SIG-M5 treated with dmso at 0.1 percent for 504 hours (cell line): ENCODE results near the gene WWOX.
"Not testable (repeated sequence)": the region's sequence is repeated elsewhere in the genome, so short reads cannot be mapped to it uniquely, and the experiment has no call there.

Source experiments
- DNase-seq: peaks from one replicate; lab custom pipeline; 2025; ENCODE audit not compliant: unreplicated experiment; lab: John Stamatoyannopoulos, UW

WWOX gene

DNA sequence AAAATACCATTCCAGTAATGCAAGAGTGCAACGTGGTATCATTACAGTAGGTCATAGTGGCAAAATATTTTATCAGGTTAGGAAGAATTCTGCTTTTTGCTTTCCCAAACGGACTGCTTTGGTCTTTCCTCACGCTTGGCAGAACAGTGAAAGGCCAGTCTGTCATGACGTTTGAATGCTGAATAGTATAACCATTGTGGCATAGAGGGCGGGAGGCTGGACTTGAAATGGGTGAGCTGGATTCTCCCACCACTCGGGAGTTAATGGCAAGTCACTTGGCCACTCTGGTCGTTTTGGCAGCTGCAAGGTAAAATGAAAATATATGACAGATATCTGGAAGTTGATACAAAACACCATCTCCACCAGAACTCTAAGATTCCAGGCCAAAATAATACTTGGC, 1109.9 kb downstream of the WWOX start:
- no peak for DNase-seq

- no peak for DNase-seq
These were observed 1111.2 kb downstream of the WWOX start for GRCh38 chr16:79210607-79211006.

DNA sequence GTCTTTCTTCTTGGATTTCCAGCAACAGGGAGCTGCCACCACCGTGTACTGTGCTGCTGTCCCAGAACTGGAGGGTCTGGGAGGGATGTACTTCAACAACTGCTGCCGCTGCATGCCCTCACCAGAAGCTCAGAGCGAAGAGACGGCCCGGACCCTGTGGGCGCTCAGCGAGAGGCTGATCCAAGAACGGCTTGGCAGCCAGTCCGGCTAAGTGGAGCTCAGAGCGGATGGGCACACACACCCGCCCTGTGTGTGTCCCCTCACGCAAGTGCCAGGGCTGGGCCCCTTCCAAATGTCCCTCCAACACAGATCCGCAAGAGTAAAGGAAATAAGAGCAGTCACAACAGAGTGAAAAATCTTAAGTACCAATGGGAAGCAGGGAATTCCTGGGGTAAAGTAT, 1112.1 kb downstream of the WWOX start:
- no peak for DNase-seq

DNA sequence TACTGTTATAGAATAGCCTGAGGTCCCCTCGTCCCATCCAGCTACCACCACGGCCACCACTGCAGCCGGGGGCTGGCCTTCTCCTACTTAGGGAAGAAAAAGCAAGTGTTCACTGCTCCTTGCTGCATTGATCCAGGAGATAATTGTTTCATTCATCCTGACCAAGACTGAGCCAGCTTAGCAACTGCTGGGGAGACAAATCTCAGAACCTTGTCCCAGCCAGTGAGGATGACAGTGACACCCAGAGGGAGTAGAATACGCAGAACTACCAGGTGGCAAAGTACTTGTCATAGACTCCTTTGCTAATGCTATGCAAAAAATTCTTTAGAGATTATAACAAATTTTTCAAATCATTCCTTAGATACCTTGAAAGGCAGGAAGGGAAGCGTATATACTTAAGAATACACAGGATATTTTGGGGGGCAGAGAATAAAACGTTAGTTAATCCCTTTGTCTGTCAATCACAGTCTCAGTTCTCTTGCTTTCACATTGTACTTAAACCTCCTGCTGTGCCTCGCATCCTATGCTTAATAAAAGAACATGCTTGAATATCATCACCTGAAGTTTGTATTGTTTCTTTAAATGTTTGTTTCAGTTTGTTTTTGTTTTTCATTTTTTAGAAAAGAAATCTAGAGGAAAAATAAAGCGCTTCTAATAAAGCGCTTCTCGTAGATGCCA, 1112.8 kb downstream of the WWOX start:
- DNase-seq, result no peak

DNA sequence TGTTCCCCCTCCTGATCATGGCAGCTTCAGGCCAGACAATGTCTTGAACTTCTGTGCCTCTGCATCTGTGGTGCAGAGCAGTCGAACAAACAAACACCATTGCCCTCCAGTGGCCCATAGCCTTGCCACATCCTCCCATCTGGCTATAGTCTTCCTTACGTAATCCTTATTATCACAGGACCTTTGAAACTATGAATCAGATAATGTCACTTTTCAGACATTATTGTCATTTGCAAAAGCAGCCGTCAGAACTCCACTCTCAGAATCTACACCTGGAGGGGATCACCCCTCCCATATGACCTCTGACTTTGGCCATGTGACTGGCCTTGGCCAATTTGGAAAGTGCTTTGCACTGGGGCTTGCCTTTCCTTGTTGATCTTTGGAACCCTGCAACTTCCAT, 1113.8 kb downstream of the WWOX start:
- DNase-seq, result no peak

DNA sequence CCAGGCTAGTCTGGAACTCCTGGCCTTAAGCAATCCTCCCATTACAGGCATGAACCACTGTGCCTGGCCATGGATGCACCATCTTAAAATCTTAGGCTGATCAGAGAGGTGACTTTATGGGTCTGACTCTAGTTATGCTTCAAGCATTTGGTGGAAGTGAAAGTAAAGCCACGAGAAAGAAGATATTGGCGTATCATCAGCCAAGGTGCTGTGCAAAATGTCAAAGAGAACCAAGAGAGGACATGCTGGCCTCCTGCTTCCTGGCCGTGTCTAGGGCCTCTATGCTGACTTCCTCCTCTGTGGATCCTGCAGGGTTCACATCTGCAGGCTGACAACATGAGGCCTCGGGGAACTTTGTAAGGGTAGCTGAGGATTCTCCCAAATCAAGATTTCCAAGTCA, 1115.8 kb downstream of the WWOX start:
- no peak for DNase-seq

DNA sequence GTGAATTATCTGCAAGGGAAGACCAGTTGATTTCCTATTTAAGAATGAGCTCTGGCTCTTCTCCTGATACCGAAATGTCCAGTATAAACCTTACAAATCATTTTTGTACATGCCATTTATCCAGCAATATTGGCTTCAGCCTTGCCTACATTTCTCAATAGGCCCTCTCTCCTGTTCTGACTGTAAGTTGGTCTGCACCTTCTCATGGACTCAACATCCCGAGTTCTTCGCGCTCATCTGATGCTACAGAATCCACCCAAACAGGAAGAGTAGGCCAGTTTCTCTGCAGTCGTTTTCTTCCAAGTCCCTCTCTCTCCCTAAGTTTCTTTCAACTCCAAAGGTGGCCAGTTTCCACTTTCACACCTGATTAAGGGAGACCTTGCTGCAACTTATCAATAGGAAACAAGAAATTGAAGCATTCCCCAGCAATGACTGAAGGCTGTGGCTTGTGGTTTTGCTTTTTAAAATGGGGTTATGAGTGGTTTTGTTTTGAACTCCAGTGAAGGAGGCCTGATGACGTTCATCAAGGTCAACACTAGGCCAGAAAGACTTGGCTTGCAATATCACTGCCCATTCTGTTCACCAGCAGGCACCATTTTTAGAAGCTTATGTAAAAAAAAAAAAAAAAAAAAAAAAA, 1118.0 kb downstream of the WWOX start:
- no peak for DNase-seq

GRCh38 chr16:79218351-79218750, 1118.9 kb downstream of the WWOX start:
- DNase-seq, result no peak

DNA sequence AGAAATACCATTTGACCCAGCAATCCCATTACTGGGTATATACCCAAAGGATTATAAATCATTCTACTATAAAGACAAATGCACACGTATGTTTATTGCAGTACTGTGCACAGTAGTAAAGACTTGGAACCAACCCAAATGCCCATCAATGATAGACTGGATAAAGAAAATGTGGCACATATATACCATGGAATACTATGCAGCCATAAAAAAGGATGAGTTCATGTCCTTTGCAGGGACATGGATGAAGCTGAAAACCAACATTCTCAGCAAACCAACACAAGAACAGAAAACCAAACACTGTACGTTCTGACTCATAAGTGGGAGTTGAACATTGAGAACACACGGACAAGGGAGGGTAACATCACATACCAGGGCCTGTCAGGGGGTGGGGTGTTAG, 1126.5 kb downstream of the WWOX start:
- DNase-seq, result not testable (repeated sequence)

GRCh38 chr16:79229361-79229760, 1129.9 kb downstream of the WWOX start:
- no peak for DNase-seq

- DNase-seq, result not testable (repeated sequence)
These were observed 1146.2 kb downstream of the WWOX start for GRCh38 chr16:79245700-79246099.

- DNase-seq, result no peak
These were observed 1147.9 kb downstream of the WWOX start for GRCh38 chr16:79247386-79247785.

- DNase-seq, result no peak
These were observed 1148.9 kb downstream of the WWOX start for GRCh38 chr16:79248351-79248750.

DNA sequence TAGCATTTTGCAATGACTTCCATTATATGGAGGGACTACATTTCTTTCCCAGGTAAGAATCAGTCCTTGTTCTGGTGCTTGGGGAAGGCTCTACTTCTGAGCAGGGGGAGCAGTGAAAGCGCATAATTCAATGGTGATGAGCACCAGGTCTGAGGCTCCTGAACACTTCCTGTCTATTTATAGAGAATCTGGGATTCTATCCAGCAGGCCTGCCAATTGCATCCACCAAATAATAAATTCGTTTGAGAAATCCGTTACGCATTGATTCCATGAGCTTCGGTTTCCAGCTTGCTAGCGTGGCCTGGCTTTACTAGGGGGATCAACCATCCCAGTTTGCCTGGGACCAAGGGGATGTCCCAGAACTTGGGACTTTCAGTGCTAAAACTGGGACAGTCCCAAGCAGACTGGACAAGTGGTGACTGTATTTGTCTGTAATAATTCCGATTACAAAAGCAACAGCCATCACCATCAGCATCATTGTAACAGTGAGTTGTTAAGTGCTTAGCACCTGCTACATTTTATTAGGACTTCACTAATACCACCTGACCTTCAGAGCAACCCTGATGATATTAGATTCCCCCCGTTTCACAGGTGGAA, 1151.1 kb downstream of the WWOX start:
- no peak for DNase-seq

- DNase-seq, result no peak
These were observed 1153.7 kb downstream of the WWOX start for GRCh38 chr16:79253100-79253631.

GRCh38 chr16:79257953-79258490, 1158.6 kb downstream of the WWOX start:
- no peak for DNase-seq

DNA sequence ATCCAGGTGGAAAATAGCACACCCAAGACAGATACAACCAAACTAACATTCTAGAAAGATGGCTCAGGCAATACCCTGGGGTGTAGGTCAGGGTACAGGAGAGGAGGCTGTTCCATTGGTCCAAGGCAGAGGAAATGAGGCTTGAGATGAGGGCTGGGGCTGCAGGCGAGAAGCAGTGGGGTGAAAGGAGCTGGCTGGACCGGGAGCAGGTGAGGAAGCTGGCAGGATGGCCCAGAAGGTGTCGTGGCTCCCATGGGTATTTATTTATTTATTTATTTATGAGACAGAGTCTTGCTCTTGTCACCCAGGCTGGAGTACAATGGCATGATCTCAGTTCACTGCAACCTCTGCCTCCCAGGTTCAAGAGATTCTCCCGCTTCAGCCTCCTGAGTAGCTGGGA, 1161.4 kb downstream of the WWOX start:
- DNase-seq, result not testable (repeated sequence)

DNA sequence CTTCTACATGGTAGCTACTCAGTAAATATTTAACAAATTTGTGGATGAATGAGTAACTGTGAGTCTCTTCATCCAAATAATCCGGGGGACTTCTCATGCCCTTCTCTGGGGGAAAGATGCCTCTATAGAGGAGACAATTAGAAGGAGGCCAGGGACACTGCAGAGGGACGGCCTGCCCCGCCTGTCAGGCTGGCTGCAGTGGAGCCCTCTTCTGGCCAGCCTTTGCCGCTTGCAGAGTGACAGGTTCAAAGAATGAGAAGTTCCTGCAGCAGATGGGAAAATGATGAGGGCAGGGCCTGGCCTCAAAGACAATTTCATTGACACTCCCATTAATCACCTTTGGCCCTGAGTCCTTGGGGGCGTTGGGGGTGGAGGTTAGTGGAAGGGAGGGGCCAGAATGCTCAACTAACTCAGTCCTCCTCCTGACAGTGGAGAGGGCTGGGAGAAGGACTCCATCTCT, 1162.1 kb downstream of the WWOX start:
- peak; percentile 39 for DNase-seq

- DNase-seq, result no peak
These were observed 1162.6 kb downstream of the WWOX start for GRCh38 chr16:79261944-79262552.
